Measurements from ENCODE around the gene ITSN2. TPM values are rescaled to one million over a fixed set of nuclear protein-coding genes. Genes with fewer than 3 reads are reported as not detected.

ITSN2 gene
- total and polyA plus RNA-seq, 2 of the 8 experiments (the other 6 are each of a cell fraction or from before 2014, with no cell fraction given) = 9.3 to 17.0 TPM

- Histone ChIP-seq H2BK5ac (ENCODE audit: low read depth, low read length) (no peak overlapping the region), H2BK20ac (ENCODE audit: low read length) (no peak overlapping the region), H2AK5ac (ENCODE audit: low read depth, low read length) (no peak overlapping the region), H3K23ac (ENCODE audit: insufficient read length) (no peak overlapping the region), H4K8ac (ENCODE audit: extremely low read depth, insufficient read depth, low read length) (no peak overlapping the region), H3K18ac (ENCODE audit: extremely low read depth, low read length) (no peak overlapping the region), H4K20me1 (replicated peaks in 1 of 2; ENCODE audit: control insufficient read depth in 1 of 2, insufficient read depth in 2 of 2, low read length in 2 of 2) (no peaks in the 10 kb centered on the region), H3K4ac (replicated peaks; ENCODE audit: insufficient read length, low read depth, low read length) (no peak overlapping the region), H4K5ac (ENCODE audit: insufficient read length, low read depth, low read length) (no peak overlapping the region), H4K91ac (replicated peaks; ENCODE audit: insufficient read length, low read length) (no peak overlapping the region), H2BK120ac (replicated peaks; ENCODE audit: low read depth, low read length) (no peak overlapping the region), H3K4me1 (replicated peaks in 1 of 4; ENCODE audit: control insufficient read depth in 3 of 4, insufficient read depth in 4 of 4, low read length in 3 of 4) (no peaks in the 10 kb centered on the region), H3K56ac (replicated peaks; ENCODE audit: insufficient read length, low read depth, low read length) (no peak overlapping the region), H3K9ac (replicated peaks in 1 of 4; ENCODE audit: extremely low read depth in 1 of 4, low read depth in 3 of 4, low read length in 3 of 4) (no peak overlapping the region), H3K14ac (ENCODE audit: insufficient read length) (no peak overlapping the region), H2BK12ac (ENCODE audit: low read depth, low read length) (no peak overlapping the region), H3K27me3 (replicated peaks in 1 of 4; ENCODE audit: control insufficient read depth in 3 of 4, extremely low read depth in 1 of 4, insufficient read depth in 3 of 4, low read length in 3 of 4) (no peaks in the 10 kb centered on the region), H2AFZ (ENCODE audit: low read length) (no peak overlapping the region), H3K79me2 (ENCODE audit: control insufficient read depth in 1 of 2, insufficient read depth in 2 of 2, low read length in 2 of 2) (no peaks in the 10 kb centered on the region; a peak in 1 of 4 replicates), H3K9me3 (ENCODE audit: insufficient read depth in 2 of 2, low read depth in 1 of 2, low read length in 1 of 2) (no peaks in the 10 kb centered on the region), H2BK15ac (ENCODE audit: low read length) (no peak overlapping the region), H3K23me2 (ENCODE audit: low read depth, low read length) (no peaks in the 10 kb centered on the region), H3K36me3 (ENCODE audit: control insufficient read depth in 2 of 4, insufficient read depth in 4 of 4, low read length in 3 of 4) (no peaks in the 10 kb centered on the region), H3K4me3 (ENCODE audit: extremely low read depth in 1 of 4, insufficient read depth in 2 of 4, low read depth in 3 of 4, low read length in 4 of 4) (no peak overlapping the region), H3K79me1 (ENCODE audit: low read depth, low read length) (no peaks in the 10 kb centered on the region), H3K27ac (ENCODE audit: low read depth, low read length) (no peak overlapping the region), H3K4me2 (ENCODE audit: insufficient read depth in 1 of 2, low read depth in 2 of 2, low read length in 2 of 2) (no peak overlapping the region)
- FAIRE-seq (no peak), DNase-seq (ENCODE audit: low read depth in 1 of 2, low spot score in 2 of 2) (no peak)
- ChIA-PET POLR2A (ENCODE audit: partially characterized antibody) (no interaction called here), CTCF (ENCODE audit: partially characterized antibody) (no interaction called here)
- TF ChIP-seq TEAD4 (IDR thresholded peaks at IDR 0.05; ENCODE audit: low read depth, low read length) (no peak), TAF1 (IDR thresholded peaks at IDR 0.05; ENCODE audit: low read depth, low read length) (no peak), CBX5 (IDR thresholded peaks at IDR 0.05; ENCODE audit: low read depth, low read length) (no peak)
Observed at GRCh38 chr2:24349097-24349496, 11.2 kb downstream of the ITSN2 start.

Data from H1 (cell line).